Effector CD4-positive, alpha-beta T cell (primary cell): ENCODE measurements around the gene CDH4.
"Not testable (repeated sequence)": the region's sequence is repeated elsewhere in the genome, so short reads cannot be mapped to it uniquely, and the experiment has no call there.

Experiments used
- DNase-seq: peaks from one replicate; pipeline ENCODE4 v3.0.0-alpha.2; 2020

CDH4 gene

GRCh38 chr20:61942526-61942925 lies 690.5 kb downstream of the CDH4 start:
- no peak for DNase-seq

- DNase-seq = not testable (repeated sequence)
Observed at GRCh38 chr20:61944967-61945366, 692.9 kb downstream of the CDH4 start.

GRCh38 chr20:61945495-61945894 lies 693.4 kb downstream of the CDH4 start:
- not testable (repeated sequence) for DNase-seq

- DNase-seq = not testable (repeated sequence)
Observed at GRCh38 chr20:61948056-61948455, 696.0 kb downstream of the CDH4 start.

- no peak for DNase-seq
Observed at GRCh38 chr20:61948586-61949362, 696.7 kb downstream of the CDH4 start.

- no peak for DNase-seq
Observed at GRCh38 chr20:61949363-61949713, 697.3 kb downstream of the CDH4 start.

GRCh38 chr20:61949714-61950640 lies 697.9 kb downstream of the CDH4 start:
- no peak for DNase-seq

GRCh38 chr20:61950641-61951071 lies 698.6 kb downstream of the CDH4 start:
- no peak for DNase-seq

GRCh38 chr20:61951695-61952533 lies 699.9 kb downstream of the CDH4 start:
- no peak for DNase-seq

GRCh38 chr20:61953037-61954021 lies 701.3 kb downstream of the CDH4 start:
- DNase-seq = no peak

GRCh38 chr20:61954276-61955021 lies 702.4 kb downstream of the CDH4 start:
- no peak for DNase-seq

GRCh38 chr20:61955668-61956395 lies 703.8 kb downstream of the CDH4 start:
- DNase-seq = no peak

GRCh38 chr20:61956396-61957342 lies 704.6 kb downstream of the CDH4 start:
- DNase-seq = no peak

- no peak for DNase-seq
Observed at GRCh38 chr20:61957961-61958715, 706.1 kb downstream of the CDH4 start.

- no peak for DNase-seq
Observed at GRCh38 chr20:61958773-61959700, 707.0 kb downstream of the CDH4 start.

GRCh38 chr20:61960836-61961235 lies 708.8 kb downstream of the CDH4 start:
- no peak for DNase-seq

GRCh38 chr20:61963149-61963548 lies 711.1 kb downstream of the CDH4 start:
- DNase-seq = no peak
